HG03558 (cell line): ENCODE data around the gene E2F7.

ENCODE experiments used
- ATAC-seq: cut with Tn5 transposase; IDR thresholded peaks from one replicate; pipeline ENCODE4 v1.9.1; 2021; ENCODE audit warnings: moderate number of reproducible peaks; ENCODE audit not compliant: unreplicated experiment; ENCODE audit errors: extremely low read depth

Gene E2F7

GRCh38 chr12:77070800-77071449, 5.6 kb upstream of the E2F7 start:
- ATAC-seq, result no peak

GRCh38 chr12:77070382-77070781, 5.0 kb upstream of the E2F7 start:
- peak; percentile 74 for ATAC-seq

- no peak for ATAC-seq
Measured at GRCh38 chr12:77064896-77065360, 441 bp downstream of the E2F7 start.

GRCh38 chr12:77062846-77063461, 2.4 kb downstream of the E2F7 start:
- peak; percentile 20 for ATAC-seq

GRCh38 chr12:77062396-77062795, 3.0 kb downstream of the E2F7 start:
- no peak for ATAC-seq

- ATAC-seq, result peak; percentile 16
Measured at GRCh38 chr12:77060883-77061240, 4.5 kb downstream of the E2F7 start.

- ATAC-seq, result peak; percentile 60
Measured at GRCh38 chr12:77060136-77060882, 5.1 kb downstream of the E2F7 start.

- no peak for ATAC-seq
Measured at GRCh38 chr12:77058740-77059139, 6.6 kb downstream of the E2F7 start.

- ATAC-seq, result no peak
Measured at GRCh38 chr12:77054851-77055250, 10.5 kb downstream of the E2F7 start.

GRCh38 chr12:77053259-77053658, 12.1 kb downstream of the E2F7 start:
- no peak for ATAC-seq

GRCh38 chr12:77049767-77050353, 15.5 kb downstream of the E2F7 start:
- peak; percentile 93 for ATAC-seq

- no peak for ATAC-seq
Measured at GRCh38 chr12:77047341-77048109, 17.8 kb downstream of the E2F7 start.

- no peak for ATAC-seq
Measured at GRCh38 chr12:77046468-77046867, 18.9 kb downstream of the E2F7 start.

- no peak for ATAC-seq
Measured at GRCh38 chr12:77045183-77045582, 20.2 kb downstream of the E2F7 start.

- no peak for ATAC-seq
Measured at GRCh38 chr12:77044721-77045120, 20.6 kb downstream of the E2F7 start.

GRCh38 chr12:77042833-77043232, 22.5 kb downstream of the E2F7 start:
- no peak for ATAC-seq

GRCh38 chr12:77040231-77040630, 25.1 kb downstream of the E2F7 start:
- no peak for ATAC-seq

- ATAC-seq, result no peak
Measured at GRCh38 chr12:77035226-77035625, 30.1 kb downstream of the E2F7 start.

GRCh38 chr12:77033658-77034536, 31.5 kb downstream of the E2F7 start:
- no peak for ATAC-seq
